Sigmoid colon (tissue), 7 donors: ENCODE measurements around the gene TMEM52. TPM values are rescaled to one million over a fixed set of nuclear protein-coding genes. Genes with fewer than 3 reads are reported as not detected.

ENCODE experiments used
- DNase-seq: peaks from one replicate; pipeline ENCODE4 v3.0.0-alpha.2; 2019
- H3K27ac ChIP-seq, 4 donors: fragments of 200-600 bp; sonication (generic); one replicate each; pipeline ENCODE4 v1.5.1; 2016 to 2019; ENCODE audit warnings: mild to moderate bottlenecking in 1 of 4
- H3K27me3 ChIP-seq, 3 donors: fragments of 200-600 bp; sonication (generic); one replicate each; pipeline ENCODE4 v1.5.1; 2019; ENCODE audit warnings: mild to moderate bottlenecking in 1 of 3
- H3K36me3 ChIP-seq, 4 donors: fragments of 200-600 bp; sonication (generic); one replicate each; pipeline ENCODE4 v1.5.1; 2016 to 2019
- H3K4me1 ChIP-seq, 4 donors: fragments of 200-600 bp; sonication (generic); one replicate each; pipeline ENCODE4 v1.5.1; 2017 to 2019
- H3K4me3 ChIP-seq, 4 donors: fragments of 200-600 bp; sonication (generic); one replicate each; pipeline ENCODE4 v1.5.1; 2017 to 2019; ENCODE audit warnings: mild to moderate bottlenecking in 2 of 4, moderate library complexity in 1 of 4
- H3K9me3 ChIP-seq, 4 donors: fragments of 200-600 bp in 3 of 4; sonication (generic) in 3 of 4; one replicate each; pipeline versions ENCODE4 v1.5.1 to v1.6.1; 2013 to 2019
- EP300 ChIP-seq, 4 donors: sonication (generic); formaldehyde crosslinking; IDR thresholded peaks; one replicate each; pipeline ENCODE4 v1.6.1; 2017; ENCODE audit warnings: antibody characterized with exemption in 4 of 4
- POLR2A ChIP-seq, 2 donors: fragments of 450-650 bp; IDR thresholded peaks; one replicate each; pipeline ENCODE4 v1.6.1; 2016; ENCODE audit warnings: antibody characterized with exemption in 2 of 2, mild to moderate bottlenecking in 2 of 2, moderate library complexity in 2 of 2
- POLR2AphosphoS5 ChIP-seq, 4 donors: sonication (generic); formaldehyde crosslinking; IDR thresholded peaks; one replicate each; pipeline ENCODE4 v1.6.1; 2017; ENCODE audit warnings: antibody characterized with exemption in 4 of 4
- WGBS, 2 donors: extraction: QIAGEN DNeasy Blood & Tissue Kit; methylation state at CpG; one replicate each; pipeline ENCODE4 v1.1.7; 2013; 5-methylcytosine and 5-hydroxymethylcytosine counted together
- intact Hi-C: fragments of 100-400 bp; cut with DNase I; formaldehyde crosslinking; loops from one replicate; pipeline ENCODE4 v1.15.1; 2023
- polyA plus RNA-seq, 3 donors: library from polyadenylated mRNA; stranded (reverse); fragments of 200-250 nt; gene quantifications; one replicate each; pipeline ENCODE4 v1.2.3, GENCODE V29; 2013
- total RNA-seq, 4 donors: library from RNA; depleted of rRNA; stranded (reverse); fragments of >200 nt; gene quantifications; one replicate each; pipeline ENCODE4 v1.1.0, GENCODE V29; 2016
- TF ChIP-seq, protein P1 (sequence below), 4 experiments: fragments of 450-650 bp in 3 of 4; fragments of 200-600 bp in 1 of 4; IDR thresholded peaks; one replicate each; pipeline ENCODE4 v1.5.1; 2016 to 2019; ENCODE audit warnings: antibody characterized with exemption in 4 of 4, mild to moderate bottlenecking in 3 of 4, moderate library complexity in 2 of 4
- donor health status: healthy with polysubstance abuse.
- donor health status: Bipolar disorder and iron deficiency.
- donor health status: healthy.

The TMEM52 gene
- total and polyA plus RNA-seq, 7 donors = 1.1 to 5.5 (median 2.1) TPM; not detected in 2

GRCh38 chr1:1908506-1908791, 10.6 kb downstream of the TMEM52 start:
- DNase-seq = peak; percentile 81
- Histone ChIP-seq H3K4me3 (peak overlapping the region; percentile 49 to 86 (median 66)), H3K4me1 (peaks cover 0 to 31% (median 22%) of the 10 kb centered on the region in 4 donors), H3K27me3 (no peaks in the 10 kb centered on the region), H3K27ac (peak overlapping the region; percentile 86 to 95 (median 92)), H3K9me3 (no peaks in the 10 kb centered on the region), H3K36me3 (no peaks in the 10 kb centered on the region)
- WGBS, 2 donors = 6% methylated on average over 21 of the region's 21 CpGs
- intact Hi-C loops = loop anchor here (2.0 to 5.0 kb wide), 4 partner anchors 18 to 396 kb away; partner anchors contain the start of genes ATAD3A, GNB1, NADK and SLC35E2B
- TF ChIP-seq EP300 (IDR thresholded peaks at IDR 0.05) (no peak), POLR2AphosphoS5 (IDR thresholded peaks at IDR 0.05) (no peak), POLR2A (IDR thresholded peaks at IDR 0.05) (no peak)
- TF ChIP-seq, protein P1, sequence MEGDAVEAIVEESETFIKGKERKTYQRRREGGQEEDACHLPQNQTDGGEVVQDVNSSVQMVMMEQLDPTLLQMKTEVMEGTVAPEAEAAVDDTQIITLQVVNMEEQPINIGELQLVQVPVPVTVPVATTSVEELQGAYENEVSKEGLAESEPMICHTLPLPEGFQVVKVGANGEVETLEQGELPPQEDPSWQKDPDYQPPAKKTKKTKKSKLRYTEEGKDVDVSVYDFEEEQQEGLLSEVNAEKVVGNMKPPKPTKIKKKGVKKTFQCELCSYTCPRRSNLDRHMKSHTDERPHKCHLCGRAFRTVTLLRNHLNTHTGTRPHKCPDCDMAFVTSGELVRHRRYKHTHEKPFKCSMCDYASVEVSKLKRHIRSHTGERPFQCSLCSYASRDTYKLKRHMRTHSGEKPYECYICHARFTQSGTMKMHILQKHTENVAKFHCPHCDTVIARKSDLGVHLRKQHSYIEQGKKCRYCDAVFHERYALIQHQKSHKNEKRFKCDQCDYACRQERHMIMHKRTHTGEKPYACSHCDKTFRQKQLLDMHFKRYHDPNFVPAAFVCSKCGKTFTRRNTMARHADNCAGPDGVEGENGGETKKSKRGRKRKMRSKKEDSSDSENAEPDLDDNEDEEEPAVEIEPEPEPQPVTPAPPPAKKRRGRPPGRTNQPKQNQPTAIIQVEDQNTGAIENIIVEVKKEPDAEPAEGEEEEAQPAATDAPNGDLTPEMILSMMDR (IDR thresholded peaks at IDR 0.05) = no peak

- 62 to 75% methylated on average over 8 of the region's 8 CpGs for WGBS, 2 donors
- H3K36me3 ChIP-seq = no peaks in the 10 kb centered on the region
- H3K4me1 ChIP-seq = peaks cover 0 to 31% (median 22%) of the 10 kb centered on the region in 4 donors
- no peaks in the 10 kb centered on the region for H3K27me3 ChIP-seq
- H3K4me3 ChIP-seq = no peak overlapping the region
- TF ChIP-seq, protein P1 (IDR thresholded peaks at IDR 0.05) = no peak
- TF ChIP-seq EP300 (IDR thresholded peaks at IDR 0.05) (no peak), POLR2AphosphoS5 (IDR thresholded peaks at IDR 0.05) (no peak), POLR2A (IDR thresholded peaks at IDR 0.05) (no peak)
- no peak overlapping the region for H3K27ac ChIP-seq
- intact Hi-C loops = loop anchor here (5.0 kb wide), 2 partner anchors 215 to 395 kb away; partner anchors contain the start of genes ATAD3A and SLC35E2B
- no peaks in the 10 kb centered on the region for H3K9me3 ChIP-seq
- no peak for DNase-seq
Observed at GRCh38 chr1:1907098-1907736, 11.9 kb downstream of the TMEM52 start.

DNA sequence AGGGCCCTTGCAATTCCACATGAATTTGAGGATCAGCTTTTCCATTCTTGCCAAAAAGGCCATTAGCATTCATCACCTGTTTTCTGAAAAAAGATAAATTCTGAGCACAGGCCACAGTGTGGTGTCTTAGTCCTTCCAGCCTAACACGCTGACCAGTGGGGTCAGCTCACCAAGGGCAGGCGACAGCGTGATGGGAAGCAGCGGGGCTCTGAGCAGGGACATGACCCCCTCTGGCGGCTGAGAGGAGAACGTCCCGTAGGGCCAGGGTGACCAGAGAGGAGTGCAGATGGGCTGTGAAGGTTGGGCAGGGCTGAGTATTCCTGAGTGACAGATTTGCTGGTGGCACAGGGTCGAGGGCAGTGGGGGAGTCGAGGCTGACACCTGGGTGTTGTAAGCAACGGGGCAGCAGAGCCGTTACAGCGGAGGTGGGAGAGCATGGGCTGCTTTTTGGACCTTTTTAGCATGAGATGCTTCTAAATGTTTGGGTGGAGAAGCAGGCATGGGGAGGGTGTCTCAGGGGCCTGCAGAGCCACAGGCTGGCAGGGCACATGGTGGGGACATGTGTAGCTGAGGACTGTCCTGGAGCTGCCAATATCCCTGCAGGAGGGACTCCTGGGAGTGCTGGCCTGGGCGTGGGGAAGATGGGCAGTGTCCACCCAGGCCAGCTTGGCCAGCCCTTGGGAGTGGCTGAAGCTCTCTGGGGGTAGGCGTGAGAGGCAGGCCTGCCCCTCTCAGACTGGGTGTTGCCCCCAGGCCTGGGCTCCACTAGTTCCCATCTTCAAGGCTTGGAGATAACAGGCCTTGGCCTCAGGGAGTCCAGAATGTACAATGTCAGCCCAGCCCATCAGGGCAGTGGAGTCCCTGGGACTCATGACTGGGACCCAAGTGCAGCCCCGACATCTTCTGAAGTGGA, 12.6 kb downstream of the TMEM52 start:
- H3K4me1 ChIP-seq = peaks cover 0 to 31% (median 22%) of the 10 kb centered on the region in 4 donors
- no peaks in the 10 kb centered on the region for H3K27me3 ChIP-seq
- peak in 2 of 4 donors; percentile 29 to 37 for TF ChIP-seq POLR2AphosphoS5 (IDR thresholded peaks at IDR 0.05)
- TF ChIP-seq, protein P1 (IDR thresholded peaks at IDR 0.05) = peak; percentile 86 to 96 (median 91)
- no peak for TF ChIP-seq EP300 (IDR thresholded peaks at IDR 0.05)
- no peak for TF ChIP-seq POLR2A (IDR thresholded peaks at IDR 0.05)
- H3K9me3 ChIP-seq = no peaks in the 10 kb centered on the region
- no peaks in the 10 kb centered on the region for H3K36me3 ChIP-seq
- peak; percentile 94 for DNase-seq
- WGBS, 2 donors = 21 to 27% methylated on average over 15 of the region's 15 CpGs
- H3K4me3 ChIP-seq = no peak overlapping the region
- intact Hi-C loops = loop anchor here (5.0 kb wide), 2 partner anchors 214 to 394 kb away; partner anchors contain the start of genes ATAD3A and SLC35E2B
- peak overlapping the region; percentile 36 to 56 (median 39) for H3K27ac ChIP-seq

DNA sequence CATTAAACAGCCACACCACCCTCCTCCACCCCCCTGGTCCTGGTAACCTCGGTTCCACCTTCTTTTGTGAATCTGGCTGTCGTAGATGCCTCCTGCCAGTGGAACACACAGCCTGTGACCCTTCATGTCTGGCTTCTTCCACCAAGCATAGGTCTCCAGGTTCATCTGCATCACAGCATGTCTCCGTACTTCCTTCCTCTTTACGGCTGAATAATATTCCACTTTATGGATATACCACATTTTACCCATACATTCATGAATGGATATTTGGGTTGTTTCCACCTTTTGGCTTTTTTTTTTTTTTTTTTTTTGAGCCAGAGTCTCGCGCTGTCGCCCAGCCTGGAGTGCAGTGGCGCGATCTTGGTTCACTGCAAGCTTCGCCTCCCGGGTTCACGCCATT, 15.9 kb downstream of the TMEM52 start:
- no peak for DNase-seq
- intact Hi-C loops = no loop called here
- 89 to 98% methylated on average over 12 of the region's 12 CpGs for WGBS, 2 donors
- Histone ChIP-seq H3K9me3 (no peaks in the 10 kb centered on the region), H3K4me1 (peaks cover 0 to 19% (median 11%) of the 10 kb centered on the region in 4 donors), H3K27me3 (peaks cover 0 to 2% (median 0%) of the 10 kb centered on the region in 3 donors), H3K4me3 (no peak overlapping the region), H3K36me3 (no peaks in the 10 kb centered on the region), H3K27ac (no peak overlapping the region)
- no peak for TF ChIP-seq POLR2AphosphoS5 (IDR thresholded peaks at IDR 0.05)
- no peak for TF ChIP-seq POLR2A (IDR thresholded peaks at IDR 0.05)
- no peak for TF ChIP-seq EP300 (IDR thresholded peaks at IDR 0.05)
- TF ChIP-seq, protein P1 (IDR thresholded peaks at IDR 0.05) = no peak
